Measurements from ENCODE around the gene SPDYC. TPM values are rescaled to one million over a fixed set of nuclear protein-coding genes. Genes with fewer than 3 reads are reported as not detected.

Gene SPDYC
- total and polyA plus RNA-seq, 9 of the 15 experiments (the other 6 are each of a cell fraction or from before 2014, with no cell fraction given), result 4.4 to 18.8 (median 9.2) TPM

DNA sequence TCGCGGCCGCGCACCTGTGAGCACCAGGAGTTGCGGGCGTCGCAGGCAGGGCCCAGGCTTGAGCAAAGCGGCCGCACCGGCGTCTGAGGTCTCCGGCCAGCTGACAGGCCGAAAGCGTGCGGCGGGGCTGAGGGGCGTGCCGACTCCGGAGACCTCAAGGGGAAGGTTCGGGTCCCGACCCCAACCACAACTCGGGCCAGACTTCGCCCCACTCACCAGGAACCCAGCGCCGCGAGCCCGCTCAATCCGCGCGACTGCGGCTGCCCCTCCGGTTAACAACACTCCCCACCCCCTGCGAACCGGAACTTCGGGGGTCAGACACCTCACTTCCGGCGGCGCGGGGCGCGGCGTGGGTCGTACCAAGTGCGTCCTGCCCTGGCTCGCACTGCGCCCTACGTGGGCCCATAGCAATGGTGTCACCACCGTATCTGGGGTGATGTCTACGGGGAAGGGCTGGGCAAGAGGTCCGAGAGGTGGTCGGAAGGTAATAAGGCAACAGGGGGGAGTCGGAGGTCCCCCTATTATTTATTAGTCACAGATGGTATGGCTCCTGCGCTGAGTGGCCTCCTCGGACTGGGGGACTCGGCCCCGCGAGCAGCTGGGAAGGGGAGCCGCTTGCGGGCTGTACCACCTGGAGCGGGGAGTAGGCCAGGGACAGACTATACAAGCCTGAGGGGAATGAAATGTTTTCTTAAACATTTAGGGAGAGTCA, 35.6 kb upstream of the SPDYC start, which contains the start of gene SYVN1 (continued):
- TF ChIP-seq, protein P1, sequence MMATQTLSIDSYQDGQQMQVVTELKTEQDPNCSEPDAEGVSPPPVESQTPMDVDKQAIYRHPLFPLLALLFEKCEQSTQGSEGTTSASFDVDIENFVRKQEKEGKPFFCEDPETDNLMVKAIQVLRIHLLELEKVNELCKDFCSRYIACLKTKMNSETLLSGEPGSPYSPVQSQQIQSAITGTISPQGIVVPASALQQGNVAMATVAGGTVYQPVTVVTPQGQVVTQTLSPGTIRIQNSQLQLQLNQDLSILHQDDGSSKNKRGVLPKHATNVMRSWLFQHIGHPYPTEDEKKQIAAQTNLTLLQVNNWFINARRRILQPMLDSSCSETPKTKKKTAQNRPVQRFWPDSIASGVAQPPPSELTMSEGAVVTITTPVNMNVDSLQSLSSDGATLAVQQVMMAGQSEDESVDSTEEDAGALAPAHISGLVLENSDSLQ (IDR thresholded peaks at IDR 0.05), result no peak; the same call in 1 of the 2 replicates
- peak; percentile 41 for TF ChIP-seq CCNT2 (IDR thresholded peaks at IDR 0.05; ENCODE audit: borderline replicate concordance, extremely low read depth, insufficient read length, low read depth, low read length)
- TF ChIP-seq EP300 (IDR thresholded peaks at IDR 0.05; ENCODE audit: low read length), result peak; percentile 32; the same call in 1 of the 2 replicates
- TF ChIP-seq, protein P2, sequence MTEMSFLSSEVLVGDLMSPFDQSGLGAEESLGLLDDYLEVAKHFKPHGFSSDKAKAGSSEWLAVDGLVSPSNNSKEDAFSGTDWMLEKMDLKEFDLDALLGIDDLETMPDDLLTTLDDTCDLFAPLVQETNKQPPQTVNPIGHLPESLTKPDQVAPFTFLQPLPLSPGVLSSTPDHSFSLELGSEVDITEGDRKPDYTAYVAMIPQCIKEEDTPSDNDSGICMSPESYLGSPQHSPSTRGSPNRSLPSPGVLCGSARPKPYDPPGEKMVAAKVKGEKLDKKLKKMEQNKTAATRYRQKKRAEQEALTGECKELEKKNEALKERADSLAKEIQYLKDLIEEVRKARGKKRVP (CRISPR knock-in tag; IDR thresholded peaks at IDR 0.05), result no peak
- TF ChIP-seq, protein P3, sequence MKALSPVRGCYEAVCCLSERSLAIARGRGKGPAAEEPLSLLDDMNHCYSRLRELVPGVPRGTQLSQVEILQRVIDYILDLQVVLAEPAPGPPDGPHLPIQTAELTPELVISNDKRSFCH (CRISPR knock-in tag; IDR thresholded peaks at IDR 0.05), result no peak
- TF ChIP-seq, protein P3 (tag; IDR thresholded peaks at IDR 0.05), result no peak
- TF ChIP-seq, protein P4, sequence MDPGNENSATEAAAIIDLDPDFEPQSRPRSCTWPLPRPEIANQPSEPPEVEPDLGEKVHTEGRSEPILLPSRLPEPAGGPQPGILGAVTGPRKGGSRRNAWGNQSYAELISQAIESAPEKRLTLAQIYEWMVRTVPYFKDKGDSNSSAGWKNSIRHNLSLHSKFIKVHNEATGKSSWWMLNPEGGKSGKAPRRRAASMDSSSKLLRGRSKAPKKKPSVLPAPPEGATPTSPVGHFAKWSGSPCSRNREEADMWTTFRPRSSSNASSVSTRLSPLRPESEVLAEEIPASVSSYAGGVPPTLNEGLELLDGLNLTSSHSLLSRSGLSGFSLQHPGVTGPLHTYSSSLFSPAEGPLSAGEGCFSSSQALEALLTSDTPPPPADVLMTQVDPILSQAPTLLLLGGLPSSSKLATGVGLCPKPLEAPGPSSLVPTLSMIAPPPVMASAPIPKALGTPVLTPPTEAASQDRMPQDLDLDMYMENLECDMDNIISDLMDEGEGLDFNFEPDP (CRISPR knock-in tag; IDR thresholded peaks at IDR 0.05), result 0 out of 2 replicates have a peak, but pooled peaks have one; percentile 56
- TF ChIP-seq PHTF2 (CRISPR knock-in tag; IDR thresholded peaks at IDR 0.05), result no peak
- TF ChIP-seq ZNF174 (CRISPR knock-in tag; IDR thresholded peaks at IDR 0.05), result no peak
- TF ChIP-seq NFIX (CRISPR knock-in tag; IDR thresholded peaks at IDR 0.05; ENCODE audit: low read depth), result no peak
- TF ChIP-seq ZFP1 (CRISPR knock-in tag; IDR thresholded peaks at IDR 0.05), result no peak
- TF ChIP-seq CAMTA2 (CRISPR knock-in tag; conservative IDR thresholded peaks at IDR 0.05), result no peak
- peak; percentile 76 for TF ChIP-seq MYC (IDR thresholded peaks at IDR 0.05; ENCODE audit: low read depth, low read length)
- TF ChIP-seq MYC (CRISPR knock-in tag; IDR thresholded peaks at IDR 0.05; ENCODE audit: borderline replicate concordance, low read depth), result peak; percentile 89; the same call in 1 of the 2 replicates
- no peak for TF ChIP-seq NFE2L1 (tag; IDR thresholded peaks at IDR 0.05; ENCODE audit: borderline replicate concordance, low read depth)
- no peak for TF ChIP-seq HNRNPL (IDR thresholded peaks at IDR 0.05; ENCODE audit: low read depth, low read length)
- no peak for TF ChIP-seq PHB (CRISPR knock-in tag; IDR thresholded peaks at IDR 0.05)
- TF ChIP-seq ZZZ3 (IDR thresholded peaks at IDR 0.05), result 0 out of 2 replicates have a peak, but pooled peaks have one; percentile 44
- no peak for TF ChIP-seq ZNF23 (CRISPR knock-in tag; IDR thresholded peaks at IDR 0.05)
- TF ChIP-seq ATF1 (CRISPR knock-in tag; IDR thresholded peaks at IDR 0.05), result peak; percentile 3; the same call in 1 of the 2 replicates
- peak; percentile 95 for TF ChIP-seq ATF1 (tag; IDR thresholded peaks at IDR 0.05)
- TF ChIP-seq TEAD4 (IDR thresholded peaks at IDR 0.05; ENCODE audit: low read length), result peak; percentile 47; the same call in 1 of the 2 replicates
- no peak for TF ChIP-seq TEAD4 (CRISPR knock-in tag; IDR thresholded peaks at IDR 0.05; ENCODE audit: borderline replicate concordance)
- TF ChIP-seq SMARCE1 (IDR thresholded peaks at IDR 0.05), result no peak
- no peak for TF ChIP-seq RBM17 (IDR thresholded peaks at IDR 0.05; ENCODE audit: borderline replicate concordance, low read depth, low read length)
- TF ChIP-seq SIN3B (IDR thresholded peaks at IDR 0.05; ENCODE audit: low read depth), result peak; percentile 46; the same call in 1 of the 2 replicates
- peak; percentile 89 for TF ChIP-seq SUPT5H (IDR thresholded peaks at IDR 0.05)
